GM21390 (cell line): ENCODE data around the gene SLC2A1.
A peak's percentile ranks its signal among the peaks of the same experiment; 100 is the strongest.

Experiments used
- ATAC-seq: cut with Tn5 transposase; IDR thresholded peaks from one replicate; pipeline ENCODE4 v1.9.1; 2021; ENCODE audit not compliant: unreplicated experiment

The SLC2A1 gene

GRCh38 chr1:42961312-42962091, 2.8 kb upstream of the SLC2A1 start:
- ATAC-seq, result no peak

- no peak for ATAC-seq
Observed at GRCh38 chr1:42960566-42961311, 2.1 kb upstream of the SLC2A1 start.

GRCh38 chr1:42960122-42960390, 1.4 kb upstream of the SLC2A1 start:
- no peak for ATAC-seq

GRCh38 chr1:42957880-42958487, 684 bp downstream of the SLC2A1 start:
- ATAC-seq, result peak; percentile 58

- ATAC-seq, result no peak
Observed at GRCh38 chr1:42957229-42957879, 1.3 kb downstream of the SLC2A1 start.

- no peak for ATAC-seq
Observed at GRCh38 chr1:42956739-42957138, 1.9 kb downstream of the SLC2A1 start.

- ATAC-seq, result no peak
Observed at GRCh38 chr1:42955311-42956063, 3.2 kb downstream of the SLC2A1 start.

GRCh38 chr1:42953182-42954180, 5.2 kb downstream of the SLC2A1 start:
- ATAC-seq, result no peak

- peak; percentile 49 for ATAC-seq
Observed at GRCh38 chr1:42952303-42953001, 6.2 kb downstream of the SLC2A1 start.

GRCh38 chr1:42951588-42951987, 7.1 kb downstream of the SLC2A1 start:
- no peak for ATAC-seq

- no peak for ATAC-seq
Observed at GRCh38 chr1:42950116-42950481, 8.6 kb downstream of the SLC2A1 start.

- ATAC-seq, result no peak
Observed at GRCh38 chr1:42949312-42950115, 9.2 kb downstream of the SLC2A1 start.

- ATAC-seq, result no peak
Observed at GRCh38 chr1:42947965-42948732, 10.5 kb downstream of the SLC2A1 start.

- no peak for ATAC-seq
Observed at GRCh38 chr1:42947117-42947516, 11.6 kb downstream of the SLC2A1 start.

GRCh38 chr1:42946120-42946898, 12.4 kb downstream of the SLC2A1 start:
- no peak for ATAC-seq

- ATAC-seq, result no peak
Observed at GRCh38 chr1:42945164-42945563, 13.5 kb downstream of the SLC2A1 start.
